BJ (cell line): Measurements from ENCODE around the gene CFAP70. TPM values are rescaled to one million over a fixed set of nuclear protein-coding genes. Genes with fewer than 3 reads are reported as not detected.
"Not testable (repeated sequence)": the region's sequence is repeated elsewhere in the genome, so short reads cannot be mapped to it uniquely, and the experiment has no call there.

Experiments used
- CTCF ChIA-PET: fragments of 350-600 bp; formaldehyde crosslinking; extraction: SDS; loops from one replicate; lab custom pipeline; 2021; ENCODE audit warnings: antibody characterized with exemption, inconsistent platforms; lab: Yijun Ruan, JAX
- POLR2A ChIA-PET: fragments of 300-600 bp; sonication (Branson Sonifier 250); formaldehyde crosslinking; extraction: SDS; loops from one replicate; lab custom pipeline; 2021; ENCODE audit warnings: antibody characterized with exemption; lab: Charles Lee
- DNase-seq: peaks from one replicate; pipeline ENCODE4 v3.0.0-alpha.2; 2011; ENCODE audit warnings: low read depth
- H3K27me3 ChIP-seq: 2 replicates; pipeline ENCODE4 v1.6.0; 2011; ENCODE audit warnings: low read length; ENCODE audit not compliant: control insufficient read depth, insufficient read depth
- H3K36me3 ChIP-seq: 2 replicates; pipeline ENCODE4 v1.5.1; 2011; ENCODE audit warnings: low read length; ENCODE audit not compliant: control insufficient read depth, insufficient read depth
- H3K4me3 ChIP-seq: 2 replicates; pipeline ENCODE4 v1.5.1; 2011; ENCODE audit warnings: low read depth, mild to moderate bottlenecking, control low read depth, low read length
- CTCF ChIP-seq: IDR thresholded peaks from 2 replicates; pipeline ENCODE4 v1.5.1; 2011; ENCODE audit warnings: low read depth, mild to moderate bottlenecking, control low read depth, inconsistent platforms, low read length, moderate library complexity; ENCODE audit not compliant: insufficient read depth
- polyA plus RNA-seq: library from polyadenylated mRNA; depleted of rRNA; stranded (reverse); fragments of >200 nt; gene quantifications from 2 replicates; pipeline ENCODE4 v1.2.3, GENCODE V29; 2011

The CFAP70 gene
- polyA plus RNA-seq, 1 experiment: 0.37 TPM

GRCh38 chr10:73332379-73332778 is 26.3 kb downstream of the CFAP70 start:
- no peak for TF ChIP-seq CTCF
- ChIA-PET POLR2A (no interaction called here), CTCF (interaction anchor here (0.7 kb wide), 1 partner anchor 13 kb away, joined by 3 read pairs; no protein-coding TSS in a partner anchor)
- DNase-seq: no peak
- Histone ChIP-seq H3K27me3 (peaks cover 4% of the 10 kb centered on the region; the same call in 1 of the 2 replicates), H3K36me3 (no peaks in the 10 kb centered on the region), H3K4me3 (no peak overlapping the region)

- H3K36me3 ChIP-seq, POLR2A ChIA-PET, DNase-seq, H3K27me3 ChIP-seq, H3K4me3 ChIP-seq, CTCF ChIA-PET: not testable (repeated sequence)
Observed at GRCh38 chr10:73328523-73328922, 30.1 kb downstream of the CFAP70 start.

- H3K27me3 ChIP-seq, H3K4me3 ChIP-seq, H3K36me3 ChIP-seq, DNase-seq, CTCF ChIA-PET, POLR2A ChIA-PET: not testable (repeated sequence)
Observed at GRCh38 chr10:73325290-73325689, 33.4 kb downstream of the CFAP70 start.

GRCh38 chr10:73323582-73323981 is 35.1 kb downstream of the CFAP70 start:
- CTCF ChIA-PET, DNase-seq, POLR2A ChIA-PET: not testable (repeated sequence)

GRCh38 chr10:73310475-73310874 is 48.2 kb downstream of the CFAP70 start:
- H3K36me3 ChIP-seq: no peaks in the 10 kb centered on the region
- H3K4me3 ChIP-seq: no peak overlapping the region
- no peak for TF ChIP-seq CTCF
- CTCF ChIA-PET: no interaction called here
- POLR2A ChIA-PET: no interaction called here
- H3K27me3 ChIP-seq: no peaks in the 10 kb centered on the region; the same call in 1 of the 2 replicates
- no peak for DNase-seq

More at GRCh38 chr10:73323582-73323981, 35.1 kb downstream of the CFAP70 start:
- H3K36me3 ChIP-seq, H3K4me3 ChIP-seq, H3K27me3 ChIP-seq: not testable (repeated sequence)

GRCh38 chr10:73307203-73307800 is 51.4 kb downstream of the CFAP70 start:
- no peak for DNase-seq
- no peaks in the 10 kb centered on the region for H3K36me3 ChIP-seq
- H3K27me3 ChIP-seq: peaks cover 1% of the 10 kb centered on the region; the same call in 1 of the 2 replicates
- ChIA-PET POLR2A (no interaction called here), CTCF (no interaction called here)
- no peak for TF ChIP-seq CTCF
- no peak overlapping the region for H3K4me3 ChIP-seq
